Measurements from ENCODE around the gene NPBWR2.

The NPBWR2 gene, protein sequence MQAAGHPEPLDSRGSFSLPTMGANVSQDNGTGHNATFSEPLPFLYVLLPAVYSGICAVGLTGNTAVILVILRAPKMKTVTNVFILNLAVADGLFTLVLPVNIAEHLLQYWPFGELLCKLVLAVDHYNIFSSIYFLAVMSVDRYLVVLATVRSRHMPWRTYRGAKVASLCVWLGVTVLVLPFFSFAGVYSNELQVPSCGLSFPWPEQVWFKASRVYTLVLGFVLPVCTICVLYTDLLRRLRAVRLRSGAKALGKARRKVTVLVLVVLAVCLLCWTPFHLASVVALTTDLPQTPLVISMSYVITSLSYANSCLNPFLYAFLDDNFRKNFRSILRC

DNA sequence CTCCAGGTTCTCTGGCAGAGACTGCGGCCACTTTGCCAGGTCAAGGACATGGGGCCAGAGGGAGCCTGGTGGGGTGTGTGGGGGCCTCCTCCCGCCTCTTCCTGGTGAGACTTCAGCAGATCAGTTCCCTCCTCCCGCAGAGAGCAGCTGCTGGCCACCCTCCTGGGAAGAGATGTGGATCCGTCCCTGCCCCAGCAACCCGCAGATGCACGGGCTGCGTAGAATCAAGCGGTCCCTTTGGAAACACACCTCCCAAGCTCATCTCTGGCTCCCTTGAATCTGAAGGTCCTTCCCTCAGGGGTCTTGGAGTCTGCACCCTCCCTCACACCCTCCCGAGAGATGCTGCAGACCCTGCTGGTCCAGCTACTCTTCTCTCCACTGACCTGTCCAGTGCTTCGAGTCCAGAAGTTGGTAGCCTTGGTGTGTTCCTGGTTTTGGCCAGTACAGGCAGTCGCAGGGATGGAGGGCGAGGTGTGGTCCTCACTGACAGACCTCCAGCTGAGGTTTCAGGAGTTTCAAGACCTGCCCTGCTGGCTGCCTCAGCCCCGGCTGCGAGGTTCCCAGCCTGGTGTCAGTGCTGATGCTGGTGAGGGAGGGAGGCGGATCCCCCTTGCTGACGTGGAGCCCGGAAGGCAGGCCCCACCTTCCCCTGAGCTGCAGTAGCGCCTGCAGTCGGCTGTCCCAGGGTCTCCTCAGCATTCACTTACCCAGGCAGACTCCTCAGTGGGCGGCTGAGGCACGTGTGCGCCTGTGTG, at the start of gene NPBWR2:
Gene NPBWR2 (minus strand): TSS at position 585 of the 755 bp plus-strand sequence. CDS start 734 bp downstream, outside the sequence.
- H3K4me3 ChIP-seq (ENCODE audit: low read length), result no peak within 1 kb of the TSS
- no peaks in the 10 kb centered on the region for H3K36me3 ChIP-seq (ENCODE audit: insufficient read depth, low read length)
- H3K9me3 ChIP-seq (ENCODE audit: low read length), result no peaks in the 10 kb centered on the region
- peaks cover 42% of the 10 kb centered on the region for H3K27me3 ChIP-seq (ENCODE audit: insufficient read depth, low read length)
- no peak within 1 kb of the TSS for H2AFZ ChIP-seq (ENCODE audit: low read depth, low read length)
- no peaks in the 10 kb centered on the region for H3K4me1 ChIP-seq (ENCODE audit: insufficient read depth, low read length)

DNA sequence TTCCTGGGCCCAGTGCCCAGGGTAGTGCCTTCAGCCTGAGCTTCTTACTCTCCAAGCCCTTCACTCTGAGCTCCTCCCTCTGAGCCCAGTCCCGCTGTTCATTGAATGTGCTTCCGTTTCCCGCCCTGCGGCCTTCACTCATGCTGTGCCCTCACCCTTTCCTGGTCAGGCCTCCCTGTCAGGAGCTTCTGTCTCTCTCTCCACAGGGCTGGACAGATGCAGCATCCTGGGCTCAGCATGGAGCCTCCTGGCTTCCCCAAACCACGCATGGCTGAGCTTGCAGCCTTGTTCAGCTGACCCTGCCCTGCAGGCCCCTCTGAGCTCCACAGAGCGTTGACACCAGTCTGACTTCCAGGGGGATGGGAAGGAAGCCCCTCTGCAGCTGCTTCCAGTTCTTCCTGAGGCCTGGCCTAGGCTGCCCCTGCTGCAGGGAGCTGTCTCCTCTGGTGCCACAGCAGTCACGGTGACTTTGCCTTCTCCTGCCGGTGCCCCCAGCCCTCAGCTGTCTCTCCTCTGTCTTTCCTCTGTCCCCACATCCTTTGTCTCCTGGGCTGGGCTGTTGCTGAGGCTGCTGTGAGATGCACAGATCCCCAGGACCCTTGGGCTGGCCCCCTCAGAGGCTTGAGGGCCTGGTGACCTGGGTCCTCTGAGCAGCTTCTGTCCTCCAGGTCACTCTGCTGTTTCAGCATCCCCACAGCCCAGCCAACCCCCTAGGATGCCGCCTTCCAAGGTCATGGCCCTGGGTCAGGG, 48.9 kb upstream of the NPBWR2 start:
- H3K4me3 ChIP-seq (ENCODE audit: low read length), result no peak overlapping the region
- H3K27me3 ChIP-seq (ENCODE audit: insufficient read depth, low read length), result peaks cover 9% of the 10 kb centered on the region
- no peaks in the 10 kb centered on the region for H3K36me3 ChIP-seq (ENCODE audit: insufficient read depth, low read length)
- H3K9me3 ChIP-seq (ENCODE audit: low read length), result no peaks in the 10 kb centered on the region
- peaks cover 42% of the 10 kb centered on the region for H3K4me1 ChIP-seq (ENCODE audit: insufficient read depth, low read length)
- H2AFZ ChIP-seq (ENCODE audit: low read depth, low read length), result no peak overlapping the region

DNA sequence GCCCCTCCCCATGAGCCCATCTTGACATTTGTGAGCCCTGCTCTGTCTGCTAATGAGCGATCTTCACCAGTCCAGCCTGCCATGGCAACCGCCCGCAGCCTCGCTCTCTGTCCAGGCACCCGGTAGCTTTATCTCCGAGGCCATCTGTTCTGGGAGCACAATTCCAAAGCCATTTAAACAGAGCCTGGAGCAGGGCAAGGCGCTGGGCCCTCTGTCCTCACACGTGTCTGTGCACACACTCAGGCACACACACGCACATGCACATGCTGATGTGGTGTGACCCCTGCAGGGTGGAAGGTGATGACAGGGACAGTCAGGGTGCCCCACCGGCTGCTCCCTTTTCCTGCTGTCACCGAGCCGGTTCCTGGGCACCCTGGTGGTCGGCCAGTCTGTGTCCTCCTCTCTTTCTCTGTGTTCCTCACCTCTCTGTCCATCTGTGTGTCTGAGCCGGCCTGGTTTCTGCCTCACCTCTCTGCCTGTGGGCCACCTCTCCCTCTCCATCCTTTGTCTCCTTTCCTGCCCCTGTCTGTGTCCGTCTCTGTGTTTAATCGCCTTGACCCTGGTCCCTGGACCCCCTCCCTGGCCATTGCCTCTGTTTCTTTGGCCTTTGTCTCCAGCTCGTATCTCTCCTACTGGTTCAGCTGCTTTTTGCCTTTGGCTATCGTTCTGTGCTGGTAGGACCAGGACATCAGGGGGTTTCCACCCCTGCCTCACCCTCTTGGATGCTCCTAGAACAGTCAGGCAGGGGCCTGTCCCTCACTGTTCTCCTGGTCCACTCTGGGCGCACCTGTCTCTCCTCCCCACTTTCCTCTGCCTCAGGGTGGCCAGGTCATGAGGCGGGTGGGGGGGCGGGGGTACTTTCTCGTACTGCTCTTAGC, 48.1 kb upstream of the NPBWR2 start:
- Histone ChIP-seq H3K27me3 (ENCODE audit: insufficient read depth, low read length) (peaks cover 2% of the 10 kb centered on the region), H3K4me3 (ENCODE audit: low read length) (no peak overlapping the region), H3K36me3 (ENCODE audit: insufficient read depth, low read length) (no peaks in the 10 kb centered on the region), H3K9me3 (ENCODE audit: low read length) (no peaks in the 10 kb centered on the region), H3K4me1 (ENCODE audit: insufficient read depth, low read length) (peaks cover 34% of the 10 kb centered on the region), H2AFZ (ENCODE audit: low read depth, low read length) (no peak overlapping the region)

DNA sequence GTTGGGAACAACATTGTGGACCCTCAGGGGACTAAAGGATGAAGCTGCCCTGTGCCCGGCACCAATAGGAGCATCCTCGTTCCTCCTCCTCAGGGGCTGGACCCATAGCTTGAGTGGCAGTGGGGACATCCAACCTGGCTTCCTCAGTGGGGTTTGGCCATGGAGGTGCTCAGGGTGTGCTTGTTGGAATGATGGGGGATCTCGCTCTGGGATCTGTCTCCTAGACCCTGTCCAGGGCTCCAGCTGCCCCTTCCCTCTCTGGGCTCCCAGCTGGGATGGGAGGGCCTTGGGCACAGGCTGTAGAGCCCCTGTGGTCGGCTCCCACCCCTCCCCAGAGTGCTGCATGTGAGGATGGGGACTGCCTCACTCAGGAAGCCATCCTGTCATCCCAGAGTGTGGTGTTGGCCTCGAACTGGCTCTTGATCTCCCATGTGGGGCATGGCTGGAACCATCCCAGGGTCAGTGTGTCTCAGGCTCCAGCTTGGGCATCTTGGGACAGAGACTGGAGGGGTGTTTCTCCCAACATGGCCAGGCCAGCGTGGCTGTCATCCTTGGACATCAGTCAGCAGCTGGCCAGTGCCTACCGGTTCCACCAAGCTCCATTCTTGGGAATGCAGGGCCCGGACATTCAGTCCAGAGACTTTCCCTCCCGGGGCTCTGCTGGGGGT, 47.4 kb upstream of the NPBWR2 start:
- H2AFZ ChIP-seq (ENCODE audit: low read depth, low read length), result no peak overlapping the region
- H3K9me3 ChIP-seq (ENCODE audit: low read length), result no peaks in the 10 kb centered on the region

DNA sequence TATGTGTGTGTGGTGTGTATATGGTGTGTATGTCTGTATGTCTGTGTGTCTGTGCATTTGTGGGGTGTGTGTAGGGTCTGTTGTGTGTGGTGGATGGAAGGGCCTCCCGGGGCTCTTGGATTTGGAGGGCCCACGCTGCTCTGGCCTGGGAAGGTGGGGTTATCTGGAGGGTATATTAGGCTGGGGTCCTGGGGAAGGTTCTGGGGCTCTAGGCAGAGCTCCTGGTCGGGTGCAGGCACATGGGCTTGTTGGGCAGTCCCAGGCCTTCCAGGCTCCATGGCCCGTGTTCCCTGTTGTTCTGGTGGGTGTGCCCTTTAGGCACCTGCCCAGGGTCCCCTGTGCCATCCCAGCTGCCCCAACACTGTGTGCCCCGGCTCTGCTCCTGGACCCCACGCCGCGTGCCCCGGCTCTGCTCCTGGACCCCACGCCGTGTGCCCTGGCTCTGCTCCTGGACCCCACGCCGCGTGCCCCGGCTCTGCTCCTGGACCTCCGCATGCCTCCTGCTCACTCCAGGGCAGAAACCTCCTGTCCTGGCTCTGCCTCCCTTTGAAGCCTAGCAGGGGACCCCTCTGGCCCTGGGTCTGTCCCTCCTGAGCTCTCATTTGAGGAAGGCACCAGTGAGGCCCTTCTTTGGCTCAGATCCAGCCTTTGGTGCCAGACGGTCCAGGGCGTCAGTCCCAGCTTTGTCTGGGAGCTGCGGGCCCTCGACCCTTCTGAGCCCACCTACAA, 46.7 kb upstream of the NPBWR2 start:
- Histone ChIP-seq H3K4me1 (ENCODE audit: insufficient read depth, low read length) (peaks cover 20% of the 10 kb centered on the region), H2AFZ (ENCODE audit: low read depth, low read length) (no peak overlapping the region), H3K36me3 (ENCODE audit: insufficient read depth, low read length) (no peaks in the 10 kb centered on the region), H3K4me3 (ENCODE audit: low read length) (no peak overlapping the region), H3K9me3 (ENCODE audit: low read length) (no peaks in the 10 kb centered on the region), H3K27me3 (ENCODE audit: insufficient read depth, low read length) (no peaks in the 10 kb centered on the region)

More for the DNA sequence above, 47.4 kb upstream of the NPBWR2 start:
- no peaks in the 10 kb centered on the region for H3K36me3 ChIP-seq (ENCODE audit: insufficient read depth, low read length)
- H3K4me1 ChIP-seq (ENCODE audit: insufficient read depth, low read length), result peaks cover 26% of the 10 kb centered on the region
- H3K27me3 ChIP-seq (ENCODE audit: insufficient read depth, low read length), result no peaks in the 10 kb centered on the region
- H3K4me3 ChIP-seq (ENCODE audit: low read length), result no peak overlapping the region

DNA sequence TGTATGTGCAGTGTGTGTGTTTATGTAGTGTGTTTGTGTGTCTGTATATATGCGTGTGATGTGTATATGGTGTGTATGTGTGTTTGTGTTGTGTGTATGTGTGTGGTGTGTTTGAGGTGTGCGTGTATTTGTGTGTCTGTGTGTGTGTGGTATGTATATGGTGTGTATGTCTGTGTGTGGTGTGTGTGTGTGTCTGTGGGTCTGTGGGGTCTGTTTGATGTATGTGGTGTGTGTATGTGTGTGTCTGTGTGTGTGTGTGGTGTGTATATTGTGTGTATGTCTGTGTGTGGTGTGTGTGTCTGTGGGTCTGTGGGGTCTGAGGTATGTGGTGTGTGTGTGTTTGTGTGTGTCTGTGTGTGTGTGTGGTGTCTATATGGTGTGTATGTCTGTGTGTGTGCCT, 46.0 kb upstream of the NPBWR2 start:
- Histone ChIP-seq H3K4me1 (ENCODE audit: insufficient read depth, low read length) (peaks cover 20% of the 10 kb centered on the region), H3K36me3 (ENCODE audit: insufficient read depth, low read length) (no peaks in the 10 kb centered on the region), H3K27me3 (ENCODE audit: insufficient read depth, low read length) (no peaks in the 10 kb centered on the region), H3K4me3 (ENCODE audit: low read length) (no peak overlapping the region), H3K9me3 (ENCODE audit: low read length) (no peaks in the 10 kb centered on the region), H2AFZ (ENCODE audit: low read depth, low read length) (no peak overlapping the region)

DNA sequence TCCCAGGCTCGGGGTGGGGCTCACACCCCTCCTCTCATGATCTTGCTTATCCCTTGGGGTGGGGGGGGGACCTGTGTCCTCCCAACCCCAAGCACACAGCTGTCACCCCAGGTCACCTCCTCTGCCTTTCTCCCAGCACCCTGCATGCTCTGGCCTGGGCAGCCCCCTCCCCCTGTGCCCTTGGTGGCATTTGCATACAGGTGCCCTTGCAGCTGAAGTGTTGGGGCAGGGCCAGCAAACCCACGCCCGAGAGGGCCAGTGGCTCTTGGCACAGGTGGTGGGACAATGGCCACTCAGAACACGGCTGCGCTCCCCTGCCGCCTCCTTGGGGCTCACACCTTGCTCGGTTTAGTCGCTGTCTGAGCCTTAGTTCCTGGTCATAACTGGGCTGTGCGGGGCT, 45.5 kb upstream of the NPBWR2 start:
- Histone ChIP-seq H3K9me3 (ENCODE audit: low read length) (no peaks in the 10 kb centered on the region), H3K27me3 (ENCODE audit: insufficient read depth, low read length) (no peaks in the 10 kb centered on the region), H3K4me1 (ENCODE audit: insufficient read depth, low read length) (peaks cover 20% of the 10 kb centered on the region), H3K4me3 (ENCODE audit: low read length) (no peak overlapping the region), H2AFZ (ENCODE audit: low read depth, low read length) (no peak overlapping the region), H3K36me3 (ENCODE audit: insufficient read depth, low read length) (no peaks in the 10 kb centered on the region)

DNA sequence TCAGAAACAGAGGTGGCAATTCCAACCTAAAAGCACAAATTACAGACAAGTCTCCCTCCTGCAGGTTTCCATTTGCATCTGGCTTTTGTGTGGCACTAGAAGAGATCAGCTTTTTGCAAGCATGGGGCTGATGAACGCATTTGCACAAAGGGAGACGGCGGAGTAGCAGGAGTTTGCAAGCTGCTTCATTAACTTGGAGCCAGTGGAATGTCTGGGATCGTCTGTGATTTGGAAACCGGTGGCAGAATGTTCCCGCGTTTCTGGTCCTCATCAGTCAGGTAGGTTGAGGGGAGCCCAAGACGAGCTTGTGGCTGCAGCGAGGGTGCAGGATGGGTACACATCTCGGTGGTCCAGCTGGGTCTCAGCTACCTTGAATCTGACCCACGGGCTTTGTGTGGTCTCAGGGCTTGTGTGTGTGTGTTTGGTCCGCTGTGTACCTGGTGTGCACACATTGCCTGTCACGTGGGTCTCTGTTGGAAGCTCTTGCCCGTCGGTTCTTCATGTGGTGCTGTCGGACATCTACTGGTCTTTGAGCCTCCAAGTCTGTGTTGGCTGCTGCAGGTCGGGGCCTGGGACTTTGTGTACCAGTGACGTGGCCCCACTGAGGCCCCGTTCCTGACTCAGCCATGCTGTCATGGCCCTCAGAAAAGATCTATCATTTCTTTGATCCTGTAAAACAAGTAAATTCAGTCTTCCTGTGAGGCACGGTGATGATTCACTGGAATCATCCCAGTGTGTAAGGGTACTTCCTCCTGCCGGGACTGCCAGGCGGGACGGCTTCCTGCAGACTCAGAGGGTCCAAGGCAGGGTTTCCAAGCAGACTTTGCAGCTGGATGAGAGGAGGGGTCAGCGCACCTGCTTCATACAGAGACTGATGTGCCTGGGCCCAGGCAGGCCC, 44.5 kb upstream of the NPBWR2 start:
- Histone ChIP-seq H2AFZ (ENCODE audit: low read depth, low read length) (no peak overlapping the region), H3K4me3 (ENCODE audit: low read length) (no peak overlapping the region), H3K4me1 (ENCODE audit: insufficient read depth, low read length) (peaks cover 19% of the 10 kb centered on the region), H3K27me3 (ENCODE audit: insufficient read depth, low read length) (no peaks in the 10 kb centered on the region), H3K9me3 (ENCODE audit: low read length) (no peaks in the 10 kb centered on the region), H3K36me3 (ENCODE audit: insufficient read depth, low read length) (no peaks in the 10 kb centered on the region)

DNA sequence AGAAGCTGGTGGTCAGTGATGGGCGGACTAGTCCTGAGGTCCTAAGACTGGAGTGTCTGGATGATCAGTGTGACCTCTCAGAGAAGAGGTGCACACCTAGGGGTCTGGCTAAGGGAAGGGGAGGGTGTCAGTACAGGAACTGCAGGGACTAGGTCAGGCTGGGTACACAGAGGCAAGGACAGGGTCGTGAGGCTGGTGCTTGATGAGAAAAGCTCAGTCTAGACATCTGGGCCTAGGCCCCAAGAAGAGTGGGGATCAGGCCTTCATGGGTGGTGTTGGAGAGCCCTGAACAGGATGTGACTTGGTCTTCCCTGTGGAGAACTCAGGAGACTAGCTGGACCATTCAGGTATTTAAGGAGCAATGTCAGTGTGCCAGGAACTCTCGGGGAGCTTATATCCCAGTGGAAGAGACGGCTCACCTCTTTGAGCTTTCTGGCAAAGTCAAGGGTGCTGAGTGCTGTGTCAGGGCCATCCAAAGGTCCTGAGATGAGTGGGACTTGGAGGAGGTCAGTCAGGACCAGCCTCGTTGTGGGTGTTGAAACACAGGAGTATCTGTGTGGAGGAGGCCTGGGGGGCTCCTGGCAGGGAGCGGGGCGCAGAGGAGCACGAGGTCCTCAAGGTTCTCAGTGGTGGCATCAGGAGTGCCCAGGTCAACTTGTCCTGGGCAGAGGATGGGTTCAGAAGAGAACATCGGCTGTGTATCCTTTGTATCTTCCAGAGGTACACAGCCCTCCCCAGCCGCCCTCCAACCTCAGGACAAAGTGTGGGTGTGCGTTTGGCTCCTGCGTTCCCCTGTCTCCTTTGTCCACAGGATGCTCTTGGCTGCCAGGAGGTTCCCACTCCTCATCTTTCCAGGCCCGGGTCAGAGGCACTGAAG, 43.6 kb upstream of the NPBWR2 start:
- Histone ChIP-seq H3K4me3 (ENCODE audit: low read length) (no peak overlapping the region), H3K4me1 (ENCODE audit: insufficient read depth, low read length) (peaks cover 10% of the 10 kb centered on the region), H3K36me3 (ENCODE audit: insufficient read depth, low read length) (no peaks in the 10 kb centered on the region), H3K27me3 (ENCODE audit: insufficient read depth, low read length) (no peaks in the 10 kb centered on the region), H2AFZ (ENCODE audit: low read depth, low read length) (no peak overlapping the region), H3K9me3 (ENCODE audit: low read length) (no peaks in the 10 kb centered on the region)

DNA sequence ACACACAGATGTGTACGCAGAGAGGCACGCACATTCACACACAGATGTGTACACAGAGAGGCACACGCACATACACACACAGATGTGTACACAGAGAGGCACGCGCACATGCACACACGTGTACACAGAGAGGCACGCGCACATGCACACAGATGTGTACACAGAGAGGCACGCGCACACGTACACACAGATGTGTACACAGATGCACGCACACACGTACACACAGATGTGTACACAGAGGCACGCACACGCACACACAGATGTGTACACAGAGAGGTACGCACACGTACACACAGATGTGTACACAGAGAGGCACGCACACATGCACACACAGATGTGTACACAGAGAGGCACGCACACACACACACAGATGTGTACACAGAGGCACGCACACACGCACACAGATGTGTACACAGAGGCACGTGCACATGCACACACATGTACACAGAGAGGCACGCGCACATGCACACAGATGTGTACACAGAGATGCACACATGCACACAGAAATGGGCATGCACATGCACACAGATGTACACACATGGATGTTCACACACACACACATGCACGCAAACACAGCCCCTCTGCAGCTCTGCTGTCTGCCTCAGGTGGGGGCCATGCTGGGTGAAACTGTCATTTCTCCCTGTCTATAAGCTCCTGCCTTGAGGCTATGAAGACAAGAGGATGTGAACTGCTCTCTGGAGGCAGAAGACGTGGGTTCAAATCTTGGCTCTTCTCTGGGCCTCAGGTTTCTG, 42.6 kb upstream of the NPBWR2 start:
- Histone ChIP-seq H3K4me3 (ENCODE audit: low read length) (no peak overlapping the region), H3K9me3 (ENCODE audit: low read length) (peaks cover 3% of the 10 kb centered on the region), H2AFZ (ENCODE audit: low read depth, low read length) (no peak overlapping the region), H3K27me3 (ENCODE audit: insufficient read depth, low read length) (no peaks in the 10 kb centered on the region), H3K36me3 (ENCODE audit: insufficient read depth, low read length) (no peaks in the 10 kb centered on the region), H3K4me1 (ENCODE audit: insufficient read depth, low read length) (peaks cover 3% of the 10 kb centered on the region)
